Fibroblast of mammary gland (primary cell): ENCODE data around the gene OR10G8.
"Not testable (repeated sequence)": the region's sequence is repeated elsewhere in the genome, so short reads cannot be mapped to it uniquely, and the experiment has no call there.

Experiments used
- DNase-seq: peaks from one replicate; pipeline ENCODE4 v3.0.0-alpha.2; 2010; ENCODE audit warnings: low read depth
- H3K4me3 ChIP-seq: 2 replicates; pipeline ENCODE4 v1.5.1; 2011; ENCODE audit warnings: low read depth, mild to moderate bottlenecking, low read length, moderate library complexity; ENCODE audit not compliant: control insufficient read depth
- CTCF ChIP-seq: conservative IDR thresholded peaks from 2 replicates; pipeline ENCODE4 v1.5.1; 2011; ENCODE audit warnings: low read depth, low read length, inconsistent platforms; ENCODE audit not compliant: control insufficient read depth, insufficient read depth

OR10G8 gene

GRCh38 chr11:124026498-124026897 lies at the start of gene OR10G8:
OR10G8 (plus strand) TSS chr11:124026798; CDS start chr11:124029623, 2,825 bp downstream.
- H3K4me3 ChIP-seq: no peak within 1 kb of the TSS
- TF ChIP-seq CTCF: no peak
- DNase-seq: no peak

DNA sequence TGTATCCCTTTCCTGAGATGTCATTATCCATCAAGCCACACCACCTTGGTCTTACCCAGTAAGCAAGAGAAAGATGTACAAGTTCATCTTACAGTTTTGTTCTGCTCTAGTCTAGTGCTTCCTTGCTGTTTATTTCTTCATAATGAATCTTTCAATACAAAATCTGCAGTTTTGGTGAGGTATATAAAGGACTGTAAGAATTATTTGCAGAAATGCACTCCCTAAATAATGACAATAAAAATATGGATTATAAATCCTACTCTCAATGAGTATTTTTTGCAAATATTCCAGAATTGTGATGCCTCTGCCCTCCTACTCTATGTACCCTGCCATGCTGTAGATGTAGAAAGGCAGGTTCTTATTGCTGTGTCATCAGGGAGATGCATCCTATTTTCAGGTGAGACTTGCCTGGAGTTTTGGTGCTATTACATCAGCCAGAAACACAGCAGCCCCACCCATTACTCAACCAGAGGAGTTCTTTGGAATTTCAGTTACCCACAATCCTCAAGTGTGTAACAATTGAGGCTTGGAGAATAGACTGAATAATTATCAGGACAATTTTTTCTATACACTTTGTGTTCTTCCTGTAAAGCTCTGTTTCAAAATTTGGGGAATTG lies 48.8 kb upstream of the OR10G8 start, which contains the start of gene OR10S1:
Gene OR10S1, minus strand, starts transcription at position 51 of the 617 bp plus-strand sequence. CDS start 117 bp downstream, outside the sequence.
- H3K4me3 ChIP-seq: no peak within 1 kb of the TSS
- TF ChIP-seq CTCF: no peak
- DNase-seq: peak; percentile 2

DNA sequence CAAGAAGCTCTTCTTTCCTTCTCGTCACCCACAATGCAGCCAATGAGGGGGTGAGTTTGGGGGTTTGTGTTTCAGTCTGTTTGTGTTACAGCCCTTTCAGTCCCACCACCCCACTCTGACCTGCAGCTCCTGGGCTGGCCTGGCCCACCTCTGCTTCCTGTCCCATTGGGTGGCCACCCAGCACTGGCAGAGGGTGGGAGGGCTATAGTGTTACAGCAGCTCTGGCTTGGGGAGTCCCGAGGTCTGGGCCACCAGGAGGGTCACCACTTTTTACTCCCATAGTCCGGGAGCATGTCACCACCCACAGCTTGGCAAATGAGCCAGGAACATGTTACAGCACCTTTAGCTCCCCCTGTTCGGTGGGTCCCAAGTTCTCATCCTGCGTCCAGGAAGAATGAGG lies 47.3 kb upstream of the OR10G8 start:
- TF ChIP-seq CTCF: no peak
- H3K4me3 ChIP-seq: no peak overlapping the region
- DNase-seq: no peak

- no peak within 1 kb of the TSS for H3K4me3 ChIP-seq
- no peak for TF ChIP-seq CTCF
- DNase-seq: no peak
Measured at GRCh38 chr11:123995119-123995518, 31.5 kb upstream of the OR10G8 start, which contains the start of gene OR10G6. OR10G6 (minus strand) TSS chr11:123995161; CDS start chr11:123995161, 0 bp downstream.

- no peak for DNase-seq
- TF ChIP-seq CTCF: no peak
Measured at GRCh38 chr11:124012697-124013096, 13.9 kb upstream of the OR10G8 start, which contains the start of gene OR10G4. OR10G4 (plus strand) TSS chr11:124012997; CDS start chr11:124015575, 2,578 bp downstream.

DNA sequence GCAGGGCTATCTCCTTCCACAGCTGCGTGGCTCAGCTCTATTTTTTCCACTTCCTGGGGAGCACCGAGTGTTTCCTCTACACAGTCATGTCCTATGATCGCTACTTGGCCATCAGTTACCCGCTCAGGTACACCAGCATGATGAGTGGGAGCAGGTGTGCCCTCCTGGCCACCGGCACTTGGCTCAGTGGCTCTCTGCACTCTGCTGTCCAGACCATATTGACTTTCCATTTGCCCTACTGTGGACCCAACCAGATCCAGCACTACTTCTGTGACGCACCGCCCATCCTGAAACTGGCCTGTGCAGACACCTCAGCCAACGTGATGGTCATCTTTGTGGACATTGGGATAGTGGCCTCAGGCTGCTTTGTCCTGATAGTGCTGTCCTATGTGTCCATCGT lies 10.8 kb upstream of the OR10G8 start:
- DNase-seq, H3K4me3 ChIP-seq: not testable (repeated sequence)

More at GRCh38 chr11:124012697-124013096, 13.9 kb upstream of the OR10G8 start, which contains the start of gene OR10G4:
- H3K4me3 ChIP-seq: no peak within 1 kb of the TSS

DNA sequence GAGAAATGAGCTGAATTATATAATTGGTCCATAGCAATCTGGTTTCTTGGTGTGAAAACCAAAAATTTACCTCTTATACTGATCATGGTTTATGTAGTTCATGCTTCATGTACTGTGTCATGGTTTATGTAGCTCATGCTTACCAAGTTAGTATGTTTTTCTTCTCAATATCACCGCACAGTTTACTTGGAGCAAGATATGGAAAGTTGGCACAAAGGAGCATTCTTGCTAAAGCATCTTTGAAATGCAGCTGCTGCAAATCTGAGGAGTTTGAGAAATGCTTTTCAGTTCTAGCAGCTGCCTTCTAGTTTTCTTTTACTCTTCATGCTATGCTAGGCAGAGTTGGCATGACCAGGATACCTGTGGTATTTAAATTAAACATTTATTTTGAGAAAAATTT lies 10.1 kb downstream of the OR10G8 start:
- no peak for DNase-seq
- TF ChIP-seq CTCF: no peak

More for the DNA sequence above, 10.1 kb downstream of the OR10G8 start:
- no peak overlapping the region for H3K4me3 ChIP-seq
